ENCODE measurements around the gene BRK1. TPM values are rescaled to one million over a fixed set of nuclear protein-coding genes. Genes with fewer than 3 reads are reported as not detected.

BRK1 gene
- total and polyA plus RNA-seq, 10 of the 15 experiments (the other 5 are each of a cell fraction or from before 2014, with no cell fraction given) = 97.8 to 457 (median 203) TPM

DNA sequence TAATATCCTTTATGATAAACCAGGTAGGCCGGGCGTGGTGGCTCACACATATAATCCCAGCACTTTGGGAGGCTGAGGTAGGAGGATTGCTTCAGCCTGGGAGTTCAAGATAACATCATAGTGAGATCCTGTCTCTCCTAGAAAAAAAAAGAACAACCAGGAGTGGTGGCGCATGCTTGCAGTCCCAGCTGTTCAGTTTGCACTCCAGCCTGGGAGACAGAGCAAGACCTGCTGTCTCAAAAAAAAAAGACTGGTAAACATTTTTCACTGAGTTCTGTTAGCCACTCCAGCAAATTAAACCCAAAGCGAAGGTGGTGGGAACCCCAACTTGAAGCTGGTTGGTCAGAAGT is 39.6 kb downstream of the BRK1 start:
- intact Hi-C loops (cut with micrococcal nuclease; ENCODE audit: unreplicated experiment) = no loop called here
- H4K20me1 ChIP-seq (ENCODE audit: control insufficient read depth, insufficient read depth) = no peaks in the 10 kb centered on the region
- CTCF ChIA-PET = no interaction called here
- H3K9me3 ChIP-seq (replicated peaks; ENCODE audit: control insufficient read depth, insufficient read depth, low read length) = no peaks in the 10 kb centered on the region; the same call in 2 of the 3 replicates
- DNase-seq (ENCODE audit: low read depth, low spot score) = no peak
- no peak for FAIRE-seq
- SMC1A ChIA-PET (ENCODE audit: uncharacterized antibody, unreplicated experiment) = no interaction called here
- H2AFZ ChIP-seq (ENCODE audit: control insufficient read depth, low read depth, low read length) = no peak overlapping the region
- H3K36me3 ChIP-seq (ENCODE audit: control insufficient read depth in 2 of 2, insufficient read depth in 2 of 2, low read length in 1 of 2) = peaks cover 2 to 13% of the 10 kb centered on the region in 2 experiments
- no peak for TF ChIP-seq BHLHE40 (IDR thresholded peaks at IDR 0.05; ENCODE audit: borderline replicate concordance in 1 of 2, low read depth in 2 of 2, low read length in 1 of 2)
- TF ChIP-seq RAD21 (IDR thresholded peaks at IDR 0.05; ENCODE audit: insufficient read depth, low read depth, low read length) = no peak
- TF ChIP-seq, protein P1, sequence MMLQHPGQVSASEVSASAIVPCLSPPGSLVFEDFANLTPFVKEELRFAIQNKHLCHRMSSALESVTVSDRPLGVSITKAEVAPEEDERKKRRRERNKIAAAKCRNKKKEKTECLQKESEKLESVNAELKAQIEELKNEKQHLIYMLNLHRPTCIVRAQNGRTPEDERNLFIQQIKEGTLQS (IDR thresholded peaks at IDR 0.05; ENCODE audit: borderline replicate concordance, extremely low read depth, low read depth, low read length) = no peak
- no peak for TF ChIP-seq EZH2 (IDR thresholded peaks at IDR 0.05; ENCODE audit: borderline replicate concordance, control insufficient read depth, low read depth, low read length)
- no peak for TF ChIP-seq LARP7 (IDR thresholded peaks at IDR 0.05)
- TF ChIP-seq ESRRA (IDR thresholded peaks at IDR 0.05; ENCODE audit: low read length) = no peak
- no peak for TF ChIP-seq RBBP5 (conservative IDR thresholded peaks at IDR 0.05)
- TF ChIP-seq, protein P2, sequence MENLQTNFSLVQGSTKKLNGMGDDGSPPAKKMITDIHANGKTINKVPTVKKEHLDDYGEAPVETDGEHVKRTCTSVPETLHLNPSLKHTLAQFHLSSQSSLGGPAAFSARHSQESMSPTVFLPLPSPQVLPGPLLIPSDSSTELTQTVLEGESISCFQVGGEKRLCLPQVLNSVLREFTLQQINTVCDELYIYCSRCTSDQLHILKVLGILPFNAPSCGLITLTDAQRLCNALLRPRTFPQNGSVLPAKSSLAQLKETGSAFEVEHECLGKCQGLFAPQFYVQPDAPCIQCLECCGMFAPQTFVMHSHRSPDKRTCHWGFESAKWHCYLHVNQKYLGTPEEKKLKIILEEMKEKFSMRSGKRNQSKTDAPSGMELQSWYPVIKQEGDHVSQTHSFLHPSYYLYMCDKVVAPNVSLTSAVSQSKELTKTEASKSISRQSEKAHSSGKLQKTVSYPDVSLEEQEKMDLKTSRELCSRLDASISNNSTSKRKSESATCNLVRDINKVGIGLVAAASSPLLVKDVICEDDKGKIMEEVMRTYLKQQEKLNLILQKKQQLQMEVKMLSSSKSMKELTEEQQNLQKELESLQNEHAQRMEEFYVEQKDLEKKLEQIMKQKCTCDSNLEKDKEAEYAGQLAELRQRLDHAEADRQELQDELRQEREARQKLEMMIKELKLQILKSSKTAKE (IDR thresholded peaks at IDR 0.05; ENCODE audit: low read depth, poor library complexity, severe bottlenecking) = no peak
- TF ChIP-seq MYC (IDR thresholded peaks at IDR 0.05; ENCODE audit: insufficient read depth, insufficient read length, insufficient replicate concordance, low read length, severe bottlenecking) = no peak
- TF ChIP-seq, protein P3, sequence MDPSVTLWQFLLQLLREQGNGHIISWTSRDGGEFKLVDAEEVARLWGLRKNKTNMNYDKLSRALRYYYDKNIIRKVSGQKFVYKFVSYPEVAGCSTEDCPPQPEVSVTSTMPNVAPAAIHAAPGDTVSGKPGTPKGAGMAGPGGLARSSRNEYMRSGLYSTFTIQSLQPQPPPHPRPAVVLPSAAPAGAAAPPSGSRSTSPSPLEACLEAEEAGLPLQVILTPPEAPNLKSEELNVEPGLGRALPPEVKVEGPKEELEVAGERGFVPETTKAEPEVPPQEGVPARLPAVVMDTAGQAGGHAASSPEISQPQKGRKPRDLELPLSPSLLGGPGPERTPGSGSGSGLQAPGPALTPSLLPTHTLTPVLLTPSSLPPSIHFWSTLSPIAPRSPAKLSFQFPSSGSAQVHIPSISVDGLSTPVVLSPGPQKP (IDR thresholded peaks at IDR 0.05; ENCODE audit: low read depth, low read length) = no peak
- TF ChIP-seq RAD51 (IDR thresholded peaks at IDR 0.05) = no peak
- TF ChIP-seq, protein P4, sequence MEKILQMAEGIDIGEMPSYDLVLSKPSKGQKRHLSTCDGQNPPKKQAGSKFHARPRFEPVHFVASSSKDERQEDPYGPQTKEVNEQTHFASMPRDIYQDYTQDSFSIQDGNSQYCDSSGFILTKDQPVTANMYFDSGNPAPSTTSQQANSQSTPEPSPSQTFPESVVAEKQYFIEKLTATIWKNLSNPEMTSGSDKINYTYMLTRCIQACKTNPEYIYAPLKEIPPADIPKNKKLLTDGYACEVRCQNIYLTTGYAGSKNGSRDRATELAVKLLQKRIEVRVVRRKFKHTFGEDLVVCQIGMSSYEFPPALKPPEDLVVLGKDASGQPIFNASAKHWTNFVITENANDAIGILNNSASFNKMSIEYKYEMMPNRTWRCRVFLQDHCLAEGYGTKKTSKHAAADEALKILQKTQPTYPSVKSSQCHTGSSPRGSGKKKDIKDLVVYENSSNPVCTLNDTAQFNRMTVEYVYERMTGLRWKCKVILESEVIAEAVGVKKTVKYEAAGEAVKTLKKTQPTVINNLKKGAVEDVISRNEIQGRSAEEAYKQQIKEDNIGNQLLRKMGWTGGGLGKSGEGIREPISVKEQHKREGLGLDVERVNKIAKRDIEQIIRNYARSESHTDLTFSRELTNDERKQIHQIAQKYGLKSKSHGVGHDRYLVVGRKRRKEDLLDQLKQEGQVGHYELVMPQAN (conservative IDR thresholded peaks at IDR 0.05) = no peak
- no peak for TF ChIP-seq NBN (IDR thresholded peaks at IDR 0.05)
- TF ChIP-seq SREBF2 (IDR thresholded peaks at IDR 0.05; ENCODE audit: low read length) = no peak
- no peak for TF ChIP-seq MXI1 (IDR thresholded peaks at IDR 0.05; ENCODE audit: low read depth, low read length)
- 100% methylated on average over 4 of the region's 4 CpGs for WGBS (ENCODE audit: insufficient coverage, insufficient replicate concordance, low lambda C conversion rate, missing lambda C conversion rate)
- H3K9ac ChIP-seq (ENCODE audit: control insufficient read depth, insufficient read depth, low read length) = no peak overlapping the region
- H3K27me3 ChIP-seq (replicated peaks in 1 of 2; ENCODE audit: control insufficient read depth in 2 of 2, insufficient read depth in 2 of 2, low read length in 1 of 2) = no peaks in the 10 kb centered on the region
- no TSS peak for BruUV-seq (replicated peaks)
- H3K4me1 ChIP-seq (ENCODE audit: control insufficient read depth, insufficient read depth, low read length) = no peaks in the 10 kb centered on the region
- H3K27ac ChIP-seq (ENCODE audit: control insufficient read depth, insufficient read depth) = no peak overlapping the region
- no peak overlapping the region for H3K4me3 ChIP-seq
- POLR2A ChIA-PET = interaction anchor here (0.6 kb wide), 1 partner anchor 96 kb away, joined by 3 read pairs; no protein-coding TSS in a partner anchor
- RAD21 ChIA-PET (ENCODE audit: unreplicated experiment) = no interaction called here
- in situ Hi-C loops (cut with MboI) = no loop called here
- H3K79me2 ChIP-seq (ENCODE audit: control insufficient read depth, insufficient read depth, low read length) = no peaks in the 10 kb centered on the region
- ATAC-seq = no peak
- H3K4me2 ChIP-seq (ENCODE audit: control insufficient read depth, insufficient read depth) = no peak overlapping the region

Data from GM12878 (cell line).